Measurements from ENCODE around the gene CFAP61.

The CFAP61 gene

GRCh38 chr20:20273286-20273685, 221.0 kb downstream of the CFAP61 start:
- DNase-seq (ENCODE audit: low read depth in 2 of 2), result no peak

GRCh38 chr20:20274821-20275220, 222.5 kb downstream of the CFAP61 start:
- no peak for DNase-seq (ENCODE audit: low read depth in 2 of 2)

- DNase-seq (ENCODE audit: low read depth in 2 of 2), result no peak
Observed at GRCh38 chr20:20275636-20276035, 223.3 kb downstream of the CFAP61 start.

- DNase-seq (ENCODE audit: low read depth in 2 of 2), result no peak
Observed at GRCh38 chr20:20276811-20277530, 224.6 kb downstream of the CFAP61 start.

- DNase-seq (ENCODE audit: low read depth in 2 of 2), result no peak
Observed at GRCh38 chr20:20277894-20278335, 225.6 kb downstream of the CFAP61 start.

- no peak for DNase-seq (ENCODE audit: low read depth in 2 of 2)
Observed at GRCh38 chr20:20286061-20286460, 233.7 kb downstream of the CFAP61 start.

GRCh38 chr20:20289331-20289730, 237.0 kb downstream of the CFAP61 start:
- DNase-seq (ENCODE audit: low read depth in 2 of 2), result no peak

GRCh38 chr20:20292472-20292871, 240.1 kb downstream of the CFAP61 start:
- DNase-seq (ENCODE audit: low read depth in 2 of 2), result no peak

- no peak for DNase-seq (ENCODE audit: low read depth in 2 of 2)
Observed at GRCh38 chr20:20293141-20293540, 240.8 kb downstream of the CFAP61 start.

GRCh38 chr20:20293691-20294385, 241.5 kb downstream of the CFAP61 start:
- no peak for DNase-seq (ENCODE audit: low read depth in 2 of 2)

GRCh38 chr20:20295621-20296498, 243.5 kb downstream of the CFAP61 start:
- no peak for DNase-seq (ENCODE audit: low read depth in 2 of 2)

GRCh38 chr20:20297181-20297580, 244.8 kb downstream of the CFAP61 start:
- DNase-seq (ENCODE audit: low read depth in 2 of 2), result no peak

GRCh38 chr20:20297752-20298151, 245.4 kb downstream of the CFAP61 start:
- no peak for DNase-seq (ENCODE audit: low read depth in 2 of 2)

GRCh38 chr20:20299904-20300303, 247.6 kb downstream of the CFAP61 start:
- no peak for DNase-seq (ENCODE audit: low read depth in 2 of 2)

- no peak for DNase-seq (ENCODE audit: low read depth in 2 of 2)
Observed at GRCh38 chr20:20303320-20303719, 251.0 kb downstream of the CFAP61 start.

GRCh38 chr20:20303742-20304141, 251.4 kb downstream of the CFAP61 start:
- no peak for DNase-seq (ENCODE audit: low read depth in 2 of 2)

GRCh38 chr20:20304942-20305341, 252.6 kb downstream of the CFAP61 start:
- DNase-seq (ENCODE audit: low read depth in 2 of 2), result no peak

GRCh38 chr20:20312562-20312961, 260.2 kb downstream of the CFAP61 start:
- no peak for DNase-seq (ENCODE audit: low read depth in 2 of 2)

GRCh38 chr20:20317195-20317594, 264.9 kb downstream of the CFAP61 start:
- no peak for DNase-seq (ENCODE audit: low read depth in 2 of 2)

GRCh38 chr20:20317621-20318364, 265.5 kb downstream of the CFAP61 start:
- DNase-seq (ENCODE audit: low read depth in 2 of 2), result no peak

- no peak for DNase-seq (ENCODE audit: low read depth in 2 of 2)
Observed at GRCh38 chr20:20318365-20319161, 266.2 kb downstream of the CFAP61 start.

Measured in stimulated activated CD8-positive, alpha-beta memory T cell treated with anti-CD3 and anti-CD28 coated beads, Interleukin-15, amount 100 ng/mL, for 48 hours (primary cell).